Liver (tissue), 3 donors: ENCODE measurements around the gene TIPRL.

Experiments
- FOXA1 ChIP-seq: IDR thresholded peaks from 2 replicates; pipeline ENCODE4 v1.6.1; 2016; ENCODE audit warnings: antibody characterized with exemption
- JUND ChIP-seq, 2 donors: IDR thresholded peaks; 2 replicates each; pipeline ENCODE4 v1.6.1; 2016; ENCODE audit warnings: antibody characterized with exemption in 2 of 2
- RXRA ChIP-seq, 2 donors: IDR thresholded peaks; 2 replicates each; pipeline ENCODE4 v1.6.1; 2017 to 2018; ENCODE audit warnings: antibody characterized with exemption in 2 of 2, mild to moderate bottlenecking in 1 of 2
- TAF1 ChIP-seq: conservative IDR thresholded peaks from 2 replicates; pipeline ENCODE4 v1.6.1; 2016; ENCODE audit warnings: antibody characterized with exemption, mild to moderate bottlenecking
- TF ChIP-seq, protein P1 (sequence below): fragments of 150-350 bp; IDR thresholded peaks from 2 replicates; pipeline ENCODE4 v1.5.1; 2017; ENCODE audit warnings: improper control_type of control experiment, low read depth, low read length; ENCODE audit not compliant: missing input control
- TF ChIP-seq, protein P2 (sequence below): IDR thresholded peaks from 2 replicates; pipeline ENCODE4 v1.6.1; 2016; ENCODE audit warnings: antibody characterized with exemption, mild to moderate bottlenecking
- donor health status: healthy.
- donor health status: healthy.

DNA sequence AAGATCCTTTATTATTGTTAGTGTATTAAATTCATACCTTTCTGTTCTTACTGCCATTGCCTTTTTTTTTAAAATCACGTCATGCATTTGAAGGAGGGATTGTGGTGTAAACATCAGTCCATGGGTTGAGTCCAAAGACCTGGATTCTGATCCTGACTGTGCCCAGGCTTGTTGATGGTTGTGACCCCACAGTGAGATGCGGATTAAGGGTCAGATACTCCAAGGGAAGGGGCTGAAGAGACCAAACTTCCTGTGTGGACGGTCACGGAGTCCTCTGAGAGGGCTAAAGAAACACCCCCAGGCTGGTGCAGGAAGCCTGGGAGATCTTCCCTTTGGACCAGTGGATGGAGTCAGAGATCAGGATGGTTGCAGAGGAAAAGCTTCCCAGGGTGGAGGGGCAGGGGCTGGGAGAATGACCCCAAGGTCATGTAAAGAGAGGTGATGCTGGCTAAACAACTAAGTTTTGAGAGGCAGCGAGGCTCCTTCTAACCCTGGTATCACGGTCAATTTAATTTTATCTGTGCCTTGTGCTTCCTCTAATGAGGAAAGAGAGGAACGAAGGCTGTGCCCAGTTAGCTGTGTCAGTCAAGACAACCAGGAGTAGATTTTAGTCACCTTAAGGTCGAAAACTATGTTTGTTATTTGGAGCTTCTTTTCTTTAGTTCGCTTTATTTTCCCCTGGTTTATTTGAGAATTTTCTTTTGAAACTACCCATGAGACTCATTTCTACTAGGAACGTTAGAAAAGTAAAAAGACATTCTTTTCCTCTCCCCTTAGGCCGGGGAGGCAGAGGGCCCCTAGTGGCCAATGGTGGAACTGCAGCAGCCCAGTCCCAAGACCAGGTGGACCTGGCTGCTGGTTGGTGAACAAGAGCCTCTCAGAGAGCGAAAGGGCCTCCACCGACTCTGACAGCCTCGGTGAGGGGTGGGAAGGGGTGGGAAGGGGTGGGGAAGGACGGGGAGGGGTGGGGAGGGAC, 33.3 kb upstream of the TIPRL start:
- TF ChIP-seq, protein P1, sequence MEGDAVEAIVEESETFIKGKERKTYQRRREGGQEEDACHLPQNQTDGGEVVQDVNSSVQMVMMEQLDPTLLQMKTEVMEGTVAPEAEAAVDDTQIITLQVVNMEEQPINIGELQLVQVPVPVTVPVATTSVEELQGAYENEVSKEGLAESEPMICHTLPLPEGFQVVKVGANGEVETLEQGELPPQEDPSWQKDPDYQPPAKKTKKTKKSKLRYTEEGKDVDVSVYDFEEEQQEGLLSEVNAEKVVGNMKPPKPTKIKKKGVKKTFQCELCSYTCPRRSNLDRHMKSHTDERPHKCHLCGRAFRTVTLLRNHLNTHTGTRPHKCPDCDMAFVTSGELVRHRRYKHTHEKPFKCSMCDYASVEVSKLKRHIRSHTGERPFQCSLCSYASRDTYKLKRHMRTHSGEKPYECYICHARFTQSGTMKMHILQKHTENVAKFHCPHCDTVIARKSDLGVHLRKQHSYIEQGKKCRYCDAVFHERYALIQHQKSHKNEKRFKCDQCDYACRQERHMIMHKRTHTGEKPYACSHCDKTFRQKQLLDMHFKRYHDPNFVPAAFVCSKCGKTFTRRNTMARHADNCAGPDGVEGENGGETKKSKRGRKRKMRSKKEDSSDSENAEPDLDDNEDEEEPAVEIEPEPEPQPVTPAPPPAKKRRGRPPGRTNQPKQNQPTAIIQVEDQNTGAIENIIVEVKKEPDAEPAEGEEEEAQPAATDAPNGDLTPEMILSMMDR = peak; percentile 98
- TF ChIP-seq TAF1 (no peak), RXRA (IDR thresholded peaks at IDR 0.05) (no peak), JUND (IDR thresholded peaks at IDR 0.05) (no peak), FOXA1 (no peak)
- TF ChIP-seq, protein P2, sequence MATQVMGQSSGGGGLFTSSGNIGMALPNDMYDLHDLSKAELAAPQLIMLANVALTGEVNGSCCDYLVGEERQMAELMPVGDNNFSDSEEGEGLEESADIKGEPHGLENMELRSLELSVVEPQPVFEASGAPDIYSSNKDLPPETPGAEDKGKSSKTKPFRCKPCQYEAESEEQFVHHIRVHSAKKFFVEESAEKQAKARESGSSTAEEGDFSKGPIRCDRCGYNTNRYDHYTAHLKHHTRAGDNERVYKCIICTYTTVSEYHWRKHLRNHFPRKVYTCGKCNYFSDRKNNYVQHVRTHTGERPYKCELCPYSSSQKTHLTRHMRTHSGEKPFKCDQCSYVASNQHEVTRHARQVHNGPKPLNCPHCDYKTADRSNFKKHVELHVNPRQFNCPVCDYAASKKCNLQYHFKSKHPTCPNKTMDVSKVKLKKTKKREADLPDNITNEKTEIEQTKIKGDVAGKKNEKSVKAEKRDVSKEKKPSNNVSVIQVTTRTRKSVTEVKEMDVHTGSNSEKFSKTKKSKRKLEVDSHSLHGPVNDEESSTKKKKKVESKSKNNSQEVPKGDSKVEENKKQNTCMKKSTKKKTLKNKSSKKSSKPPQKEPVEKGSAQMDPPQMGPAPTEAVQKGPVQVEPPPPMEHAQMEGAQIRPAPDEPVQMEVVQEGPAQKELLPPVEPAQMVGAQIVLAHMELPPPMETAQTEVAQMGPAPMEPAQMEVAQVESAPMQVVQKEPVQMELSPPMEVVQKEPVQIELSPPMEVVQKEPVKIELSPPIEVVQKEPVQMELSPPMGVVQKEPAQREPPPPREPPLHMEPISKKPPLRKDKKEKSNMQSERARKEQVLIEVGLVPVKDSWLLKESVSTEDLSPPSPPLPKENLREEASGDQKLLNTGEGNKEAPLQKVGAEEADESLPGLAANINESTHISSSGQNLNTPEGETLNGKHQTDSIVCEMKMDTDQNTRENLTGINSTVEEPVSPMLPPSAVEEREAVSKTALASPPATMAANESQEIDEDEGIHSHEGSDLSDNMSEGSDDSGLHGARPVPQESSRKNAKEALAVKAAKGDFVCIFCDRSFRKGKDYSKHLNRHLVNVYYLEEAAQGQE = no peak
